Esophagus muscularis mucosa (tissue), 3 donors: ENCODE data around the gene NCOR2.

Experiments
- CTCF ChIP-seq, 3 experiments: fragments of 200-600 bp in 2 of 3; fragments of 450-650 bp in 1 of 3; sonication (generic) in 2 of 3; IDR thresholded peaks; one replicate each; pipeline ENCODE4 v1.5.1; 2017 to 2019; ENCODE audit warnings: antibody characterized with exemption in 3 of 3, mild to moderate bottlenecking in 2 of 3, moderate library complexity in 1 of 3
- EP300 ChIP-seq: sonication (generic); formaldehyde crosslinking; IDR thresholded peaks from one replicate; pipeline ENCODE4 v1.6.1; 2017; ENCODE audit warnings: antibody characterized with exemption

- no peak for TF ChIP-seq CTCF (IDR thresholded peaks at IDR 0.05)
- no peak for TF ChIP-seq EP300
Observed at GRCh38 chr12:124550123-124551089, 17.0 kb downstream of the NCOR2 start.
